Testis (tissue), 3 donors: Measurements from ENCODE around the gene SEMA4D. TPM values are rescaled to one million over a fixed set of nuclear protein-coding genes. Genes with fewer than 3 reads are reported as not detected.

Experiments
- DNase-seq: peaks from one replicate; pipeline ENCODE4 v3.0.0-alpha.2; 2019
- H3K27ac ChIP-seq, 2 donors: fragments of 200-600 bp; sonication (generic); one replicate each; pipeline ENCODE4 v1.5.1; 2019
- H3K27me3 ChIP-seq: fragments of 200-600 bp; sonication (generic); one replicate; pipeline ENCODE4 v1.5.1; 2019
- H3K36me3 ChIP-seq: fragments of 200-600 bp; sonication (generic); one replicate; pipeline ENCODE4 v1.5.1; 2017; ENCODE audit warnings: low read depth; ENCODE audit errors: missing control alignments
- H3K4me1 ChIP-seq: fragments of 200-600 bp; sonication (generic); one replicate; pipeline ENCODE4 v1.5.1; 2019
- H3K4me3 ChIP-seq, 2 donors: fragments of 200-600 bp; sonication (generic); one replicate each; pipeline ENCODE4 v1.5.1; 2017 to 2019
- H3K9me3 ChIP-seq: fragments of 200-600 bp; sonication (generic); one replicate; pipeline ENCODE4 v1.5.1; 2017
- POLR2A ChIP-seq: fragments of 450-650 bp; IDR thresholded peaks from one replicate; pipeline ENCODE4 v1.6.1; 2017; ENCODE audit warnings: antibody characterized with exemption, mild to moderate bottlenecking, moderate library complexity
- WGBS, 2 donors: methylation state at CpG; one replicate each; pipeline ENCODE4 v1.1.5; 2018; 5-methylcytosine and 5-hydroxymethylcytosine counted together
- intact Hi-C: fragments of 100-400 bp; cut with DNase I; formaldehyde crosslinking; loops from one replicate; pipeline ENCODE4 v1.15.1; 2023; ENCODE audit warnings: low total_unique reads
- polyA plus RNA-seq: library from polyadenylated mRNA; stranded (reverse); fragments of 350-450 nt; fragmentation: Illumina TruSeq; extraction: RNeasy Lipid Tissue Mini Kit (QIAGEN cat#74804); gene quantifications from one replicate; pipeline ENCODE4 v1.2.3, GENCODE V29; 2014; ENCODE audit warnings: low read depth, low replicate concordance; ENCODE audit not compliant: insufficient read depth
- total RNA-seq, 2 donors: library from RNA; depleted of rRNA; stranded (reverse); fragments of >200 nt; gene quantifications; one replicate each; pipeline ENCODE4 v1.2.3, GENCODE V29; 2016
- TF ChIP-seq, protein P1 (sequence below), 3 experiments: fragments of 450-650 bp in 2 of 3; fragments of 200-600 bp in 1 of 3; sonication (generic) in 1 of 3; IDR thresholded peaks; one replicate each; pipeline ENCODE4 v1.5.1; 2016 to 2019; ENCODE audit warnings: antibody characterized with exemption in 3 of 3, mild to moderate bottlenecking in 2 of 3, moderate library complexity in 1 of 3

The SEMA4D gene
- total and polyA plus RNA-seq, 3 donors from 2014 or later, result 26.2 to 53.1 (median 38.7) TPM

DNA sequence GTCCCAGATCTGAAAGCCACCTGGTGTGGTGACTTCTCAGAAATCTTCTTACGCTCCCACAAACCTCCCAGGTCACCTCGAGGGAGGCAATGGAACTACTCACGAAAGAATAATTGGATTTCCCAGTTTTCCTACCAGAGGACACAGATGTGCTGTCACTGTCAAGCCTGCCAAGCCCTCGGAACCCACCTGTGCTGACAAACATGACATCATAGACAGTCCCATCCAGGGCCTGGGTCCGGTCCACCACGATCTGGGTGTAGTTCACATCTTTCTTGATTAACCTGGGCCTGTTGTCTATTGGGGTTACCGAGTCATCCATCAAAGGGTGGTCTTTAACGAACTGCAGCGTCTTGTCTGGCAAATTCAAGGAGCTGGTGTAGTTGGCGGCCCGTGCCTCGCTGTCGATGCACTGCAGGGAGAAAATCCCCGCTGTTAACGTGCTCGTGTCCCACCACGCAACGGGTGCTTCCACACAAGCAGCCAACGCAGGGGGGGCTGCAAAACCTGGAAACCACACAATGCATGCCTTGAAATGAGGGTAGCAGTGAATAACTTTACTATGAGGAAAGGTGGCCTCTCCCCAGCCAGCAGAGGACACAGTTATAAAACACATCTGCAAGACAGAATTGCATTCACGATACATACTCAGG, 110.6 kb downstream of the SEMA4D start:
- intact Hi-C loops, result no loop called here
- Histone ChIP-seq H3K4me1 (peaks cover 17% of the 10 kb centered on the region), H3K27ac (no peak overlapping the region), H3K36me3 (no peaks in the 10 kb centered on the region), H3K4me3 (no peak overlapping the region), H3K27me3 (no peaks in the 10 kb centered on the region), H3K9me3 (no peaks in the 10 kb centered on the region)
- TF ChIP-seq POLR2A, result no peak
- TF ChIP-seq, protein P1, sequence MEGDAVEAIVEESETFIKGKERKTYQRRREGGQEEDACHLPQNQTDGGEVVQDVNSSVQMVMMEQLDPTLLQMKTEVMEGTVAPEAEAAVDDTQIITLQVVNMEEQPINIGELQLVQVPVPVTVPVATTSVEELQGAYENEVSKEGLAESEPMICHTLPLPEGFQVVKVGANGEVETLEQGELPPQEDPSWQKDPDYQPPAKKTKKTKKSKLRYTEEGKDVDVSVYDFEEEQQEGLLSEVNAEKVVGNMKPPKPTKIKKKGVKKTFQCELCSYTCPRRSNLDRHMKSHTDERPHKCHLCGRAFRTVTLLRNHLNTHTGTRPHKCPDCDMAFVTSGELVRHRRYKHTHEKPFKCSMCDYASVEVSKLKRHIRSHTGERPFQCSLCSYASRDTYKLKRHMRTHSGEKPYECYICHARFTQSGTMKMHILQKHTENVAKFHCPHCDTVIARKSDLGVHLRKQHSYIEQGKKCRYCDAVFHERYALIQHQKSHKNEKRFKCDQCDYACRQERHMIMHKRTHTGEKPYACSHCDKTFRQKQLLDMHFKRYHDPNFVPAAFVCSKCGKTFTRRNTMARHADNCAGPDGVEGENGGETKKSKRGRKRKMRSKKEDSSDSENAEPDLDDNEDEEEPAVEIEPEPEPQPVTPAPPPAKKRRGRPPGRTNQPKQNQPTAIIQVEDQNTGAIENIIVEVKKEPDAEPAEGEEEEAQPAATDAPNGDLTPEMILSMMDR (IDR thresholded peaks at IDR 0.05), result no peak
- 92 to 95% methylated on average over 20 of the region's 20 CpGs for WGBS, 2 donors
- DNase-seq, result no peak

DNA sequence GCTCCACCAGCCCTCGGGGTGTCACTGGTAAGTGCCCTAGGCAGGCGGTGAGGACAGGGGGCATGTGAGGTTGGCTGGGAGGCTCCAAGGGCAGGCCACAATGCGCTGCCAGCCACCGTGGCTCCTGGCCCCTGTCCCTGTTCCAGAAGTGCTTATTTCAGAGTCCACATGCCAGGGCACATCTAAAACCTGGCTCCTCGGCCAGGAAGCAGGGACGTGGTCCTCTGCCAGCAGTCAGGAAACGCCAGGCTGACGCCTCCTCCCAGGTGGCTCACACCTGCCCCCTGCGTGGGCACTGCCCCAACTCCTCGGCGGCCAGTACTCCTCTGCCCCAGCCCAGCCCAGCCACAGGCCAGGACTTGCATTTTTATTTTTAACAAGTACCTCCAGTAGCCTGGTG, 111.1 kb downstream of the SEMA4D start:
- H3K4me3 ChIP-seq, result no peak overlapping the region
- H3K36me3 ChIP-seq, result no peaks in the 10 kb centered on the region
- H3K27ac ChIP-seq, result no peak overlapping the region
- H3K9me3 ChIP-seq, result no peaks in the 10 kb centered on the region
- 91 to 92% methylated on average over 2 to 11 of the region's 11 CpGs for WGBS, 2 donors
- no peaks in the 10 kb centered on the region for H3K27me3 ChIP-seq
- peaks cover 17% of the 10 kb centered on the region for H3K4me1 ChIP-seq
- TF ChIP-seq POLR2A, result no peak
- TF ChIP-seq, protein P1 (IDR thresholded peaks at IDR 0.05), result no peak
- no peak for DNase-seq
- intact Hi-C loops, result no loop called here

DNA sequence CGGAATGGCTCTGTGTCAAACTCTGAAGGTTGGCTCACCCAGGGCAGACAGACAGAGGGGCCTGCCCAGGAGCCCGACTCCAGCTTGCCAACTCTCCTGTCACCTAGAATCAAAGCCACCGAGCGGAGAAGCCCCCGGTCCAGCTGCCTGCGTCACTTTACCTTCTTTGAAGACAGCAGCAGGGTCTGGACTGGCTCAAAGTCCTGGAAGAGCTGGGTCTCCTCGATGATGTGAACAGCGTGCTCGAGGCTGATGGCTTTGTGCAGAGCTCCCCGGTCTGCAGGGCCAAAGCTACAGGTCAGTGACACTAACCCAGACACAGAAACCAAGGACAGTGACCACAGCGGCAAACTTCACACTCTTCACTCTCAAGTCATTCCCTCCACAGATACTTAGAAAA, 111.7 kb downstream of the SEMA4D start:
- intact Hi-C loops, result no loop called here
- WGBS, 2 donors, result 94 to 96% methylated on average over 11 of the region's 11 CpGs
- Histone ChIP-seq H3K27me3 (no peaks in the 10 kb centered on the region), H3K36me3 (no peaks in the 10 kb centered on the region), H3K9me3 (no peaks in the 10 kb centered on the region), H3K4me3 (no peak overlapping the region), H3K27ac (no peak overlapping the region), H3K4me1 (peaks cover 17% of the 10 kb centered on the region)
- no peak for TF ChIP-seq POLR2A
- TF ChIP-seq, protein P1 (IDR thresholded peaks at IDR 0.05), result no peak
- no peak for DNase-seq

DNA sequence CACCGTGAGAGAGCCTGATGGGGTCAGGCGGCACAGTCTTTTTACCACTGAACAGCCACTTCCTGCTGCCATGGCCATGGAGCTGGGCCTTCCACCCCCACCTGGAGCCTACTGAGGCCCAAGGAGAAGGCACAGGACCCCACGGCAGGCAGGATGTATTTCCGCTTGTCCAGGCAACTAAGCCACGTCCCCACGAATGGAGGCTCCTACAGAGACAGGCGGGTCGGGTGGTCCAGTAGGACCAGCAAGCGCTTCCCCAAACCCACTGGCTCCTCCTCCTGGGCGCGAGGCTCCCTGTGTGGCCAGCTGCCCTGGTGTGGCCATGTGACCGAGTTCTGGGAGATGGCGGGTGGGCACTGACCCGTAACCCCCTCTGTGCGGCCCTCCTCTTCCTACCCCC, 113.1 kb downstream of the SEMA4D start:
- peaks cover 3% of the 10 kb centered on the region for H3K4me1 ChIP-seq
- no peak overlapping the region for H3K27ac ChIP-seq
- DNase-seq, result no peak
- no peaks in the 10 kb centered on the region for H3K27me3 ChIP-seq
- H3K4me3 ChIP-seq, result no peak overlapping the region
- TF ChIP-seq, protein P1 (IDR thresholded peaks at IDR 0.05), result no peak
- no peak for TF ChIP-seq POLR2A
- H3K36me3 ChIP-seq, result no peaks in the 10 kb centered on the region
- intact Hi-C loops, result no loop called here
- 96 to 98% methylated on average over 9 to 12 of the region's 15 CpGs for WGBS, 2 donors
- no peaks in the 10 kb centered on the region for H3K9me3 ChIP-seq

DNA sequence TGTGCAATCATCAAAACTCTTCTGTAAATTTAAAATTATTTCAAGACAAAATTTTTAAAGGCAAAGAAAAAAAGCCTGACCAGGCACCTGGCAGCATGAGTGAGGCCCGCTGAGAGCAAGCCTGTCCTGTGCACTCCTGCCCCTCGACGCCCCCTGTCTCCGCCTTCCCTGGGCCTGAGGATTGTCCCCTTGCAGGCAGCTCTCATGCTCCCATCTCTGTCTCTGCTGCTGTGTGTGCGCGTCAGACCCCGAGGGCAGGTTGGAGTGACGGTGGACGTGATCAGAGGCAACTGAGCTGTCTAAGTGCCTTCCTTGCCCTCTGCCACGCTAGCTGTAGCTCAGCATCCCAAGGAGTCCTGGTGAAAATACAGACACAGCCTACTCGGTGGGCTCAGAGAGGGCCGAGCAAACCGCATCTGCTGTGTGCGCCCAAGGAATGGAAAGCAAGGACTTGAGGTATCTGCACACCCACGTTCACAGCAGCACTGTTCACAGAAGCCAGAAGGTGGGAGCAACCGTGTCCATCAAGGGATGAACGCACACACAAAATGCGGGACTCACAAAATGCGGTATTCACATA, 114.1 kb downstream of the SEMA4D start:
- H3K4me3 ChIP-seq, result no peak overlapping the region
- H3K36me3 ChIP-seq, result no peaks in the 10 kb centered on the region
- H3K27me3 ChIP-seq, result no peaks in the 10 kb centered on the region
- 90 to 93% methylated on average over 19 of the region's 19 CpGs for WGBS, 2 donors
- intact Hi-C loops, result no loop called here
- no peaks in the 10 kb centered on the region for H3K9me3 ChIP-seq
- TF ChIP-seq, protein P1 (IDR thresholded peaks at IDR 0.05), result no peak
- no peak for TF ChIP-seq POLR2A
- H3K27ac ChIP-seq, result no peak overlapping the region
- H3K4me1 ChIP-seq, result no peaks in the 10 kb centered on the region
- DNase-seq, result no peak
